ENCODE measurements around the gene UGT2B10.

The UGT2B10 gene

DNA sequence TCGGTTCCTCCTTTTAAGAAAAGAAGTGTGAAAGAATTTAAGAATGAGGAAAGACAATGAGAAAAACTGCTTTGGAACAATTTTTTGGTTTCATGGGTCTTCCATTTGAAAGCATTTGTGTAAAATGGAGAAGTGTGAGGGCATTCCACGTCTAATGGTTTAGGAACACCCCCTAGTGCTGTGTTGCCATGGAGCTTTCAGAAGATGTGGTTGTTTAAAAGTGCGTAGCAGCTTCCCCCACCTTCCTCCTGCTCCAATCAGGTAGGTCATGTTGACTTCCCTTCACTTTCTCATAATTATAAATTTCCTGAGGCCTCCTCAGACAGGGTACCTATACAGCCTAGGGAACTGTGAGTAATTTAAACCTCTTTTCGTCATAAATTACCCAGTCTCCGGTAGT is 50.0 kb downstream of the UGT2B10 start:
- TF ChIP-seq, protein P1, sequence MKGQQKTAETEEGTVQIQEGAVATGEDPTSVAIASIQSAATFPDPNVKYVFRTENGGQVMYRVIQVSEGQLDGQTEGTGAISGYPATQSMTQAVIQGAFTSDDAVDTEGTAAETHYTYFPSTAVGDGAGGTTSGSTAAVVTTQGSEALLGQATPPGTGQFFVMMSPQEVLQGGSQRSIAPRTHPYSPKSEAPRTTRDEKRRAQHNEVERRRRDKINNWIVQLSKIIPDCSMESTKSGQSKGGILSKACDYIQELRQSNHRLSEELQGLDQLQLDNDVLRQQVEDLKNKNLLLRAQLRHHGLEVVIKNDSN (IDR thresholded peaks at IDR 0.05), result no peak
- TF ChIP-seq TCF12 (IDR thresholded peaks at IDR 0.05; ENCODE audit: low read depth) (no peak), TEAD4 (IDR thresholded peaks at IDR 0.05) (no peak), CREB1 (IDR thresholded peaks at IDR 0.05; ENCODE audit: low read depth) (no peak), CEBPB (IDR thresholded peaks at IDR 0.05) (no peak)

DNA sequence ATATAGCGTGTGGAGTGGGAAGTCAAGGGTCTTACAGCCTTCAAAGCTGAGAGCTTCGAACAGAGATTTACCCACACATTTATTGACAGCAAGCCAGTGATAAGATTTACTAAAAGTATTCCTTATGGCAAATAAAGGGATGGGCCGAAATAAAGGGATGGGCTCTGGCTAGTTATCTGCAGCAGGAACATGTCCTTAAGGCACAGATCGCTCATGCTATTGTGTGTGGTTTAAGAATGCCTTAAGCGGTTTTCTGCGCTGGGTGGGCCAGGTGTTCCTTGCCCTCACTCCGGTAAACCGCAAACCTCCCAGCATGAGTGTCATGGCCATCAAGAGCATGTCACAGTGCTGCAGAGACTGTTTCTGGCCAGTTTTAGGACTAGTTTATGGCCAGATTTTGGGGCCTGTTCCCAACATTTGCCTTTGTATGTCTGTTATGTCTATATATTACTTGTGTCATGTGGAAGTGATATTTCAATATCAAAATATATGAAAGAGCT is 53.5 kb downstream of the UGT2B10 start:
- TF ChIP-seq, protein P2, sequence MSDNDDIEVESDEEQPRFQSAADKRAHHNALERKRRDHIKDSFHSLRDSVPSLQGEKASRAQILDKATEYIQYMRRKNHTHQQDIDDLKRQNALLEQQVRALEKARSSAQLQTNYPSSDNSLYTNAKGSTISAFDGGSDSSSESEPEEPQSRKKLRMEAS (IDR thresholded peaks at IDR 0.05), result no peak
- no peak for TF ChIP-seq EGR1 (IDR thresholded peaks at IDR 0.05)

DNA sequence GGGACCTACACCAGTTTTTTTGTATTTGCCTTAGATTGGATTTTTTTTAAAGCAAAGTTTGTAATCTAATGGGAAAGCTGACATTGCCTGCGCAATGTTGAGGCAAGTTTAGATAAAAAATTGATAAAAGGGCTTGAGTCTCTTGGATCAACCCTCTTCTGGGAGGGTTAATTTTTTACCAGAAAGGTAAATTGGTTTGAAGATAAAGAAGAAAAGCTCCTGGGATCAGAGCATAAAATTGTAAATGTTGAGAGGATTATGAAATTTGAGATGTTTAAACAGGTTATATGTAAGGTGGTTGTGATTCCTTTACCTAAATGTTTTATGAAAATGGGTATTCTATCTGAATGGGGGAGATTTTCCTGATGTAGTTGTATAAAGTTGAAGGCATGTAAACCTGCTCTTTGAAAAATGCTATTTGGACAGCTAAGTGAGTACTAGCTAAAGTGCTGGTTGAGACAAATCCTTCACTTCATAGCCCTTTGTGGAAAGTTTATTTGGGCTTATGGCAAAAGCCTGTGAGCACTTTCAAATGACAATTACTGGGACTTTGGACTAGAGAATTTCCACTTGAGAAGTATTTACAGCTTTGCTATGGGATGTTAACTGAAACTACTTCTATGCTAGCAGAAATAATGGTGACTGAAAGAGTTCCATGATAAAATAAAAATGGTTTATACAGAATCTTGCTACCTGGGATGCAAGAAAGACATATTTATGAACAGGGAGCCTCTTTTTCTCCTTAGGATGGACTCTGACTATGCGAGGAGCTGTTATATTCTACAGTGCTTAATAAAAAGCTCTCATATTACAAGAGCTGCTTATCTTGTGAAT is 56.2 kb downstream of the UGT2B10 start:
- no peak for TF ChIP-seq EP300 (IDR thresholded peaks at IDR 0.05; ENCODE audit: borderline replicate concordance)
- TF ChIP-seq FOXM1 (IDR thresholded peaks at IDR 0.05; ENCODE audit: borderline replicate concordance, low read depth), result no peak
- TF ChIP-seq, protein P1 (IDR thresholded peaks at IDR 0.05), result no peak
- no peak for TF ChIP-seq ZBTB7A (IDR thresholded peaks at IDR 0.05; ENCODE audit: low read depth)
- no peak for TF ChIP-seq TAF1 (IDR thresholded peaks at IDR 0.05; ENCODE audit: low read depth)
- no peak for TF ChIP-seq CREB1 (IDR thresholded peaks at IDR 0.05; ENCODE audit: low read depth)
- TF ChIP-seq NFIC (IDR thresholded peaks at IDR 0.05), result no peak

DNA sequence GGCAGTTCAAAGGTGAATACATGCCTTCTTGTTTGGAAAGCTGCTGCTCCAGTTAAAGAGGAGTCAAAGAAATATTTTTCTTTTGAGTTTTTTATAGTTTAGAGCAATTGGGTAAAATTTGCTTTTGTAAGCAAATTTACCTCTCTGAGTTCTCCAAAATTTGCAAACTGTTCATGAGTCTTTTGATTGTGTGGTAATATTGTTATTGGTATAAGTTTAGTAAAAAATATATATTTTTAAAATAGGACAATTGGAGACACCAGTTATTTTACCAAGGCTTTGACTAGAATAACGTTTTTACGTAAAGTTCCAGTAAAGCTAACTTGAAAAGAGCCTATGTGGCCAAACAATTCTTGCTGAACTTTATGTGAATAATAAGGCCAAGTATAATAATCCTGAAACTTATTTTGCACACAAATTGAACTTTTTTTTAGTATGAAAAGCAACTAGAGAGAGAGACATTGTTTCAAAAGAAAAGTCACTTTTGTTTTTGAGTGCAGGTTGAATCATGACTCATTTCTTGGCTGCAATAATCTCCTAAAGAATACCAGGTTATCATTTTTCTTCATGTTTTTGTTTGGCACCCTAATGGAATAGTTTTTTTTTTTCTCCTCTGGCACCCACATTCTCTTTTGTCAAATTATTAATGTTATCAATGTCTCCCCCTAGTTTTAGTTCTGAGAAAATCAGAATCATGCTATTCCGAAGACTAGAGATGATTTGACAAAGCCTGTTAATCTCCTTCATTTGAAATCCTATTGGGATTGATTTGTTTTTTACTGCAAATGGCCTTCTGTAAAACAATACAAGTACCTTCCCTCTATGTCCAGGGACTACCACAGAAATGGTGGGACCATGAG is 57.1 kb downstream of the UGT2B10 start:
- TF ChIP-seq NFIC (IDR thresholded peaks at IDR 0.05) (no peak), RAD21 (IDR thresholded peaks at IDR 0.05; ENCODE audit: low read depth) (no peak), FOXM1 (IDR thresholded peaks at IDR 0.05; ENCODE audit: borderline replicate concordance, low read depth) (no peak), EP300 (IDR thresholded peaks at IDR 0.05; ENCODE audit: borderline replicate concordance) (no peak), YY1 (IDR thresholded peaks at IDR 0.05; ENCODE audit: low read depth) (no peak), CEBPB (IDR thresholded peaks at IDR 0.05) (no peak), TEAD4 (IDR thresholded peaks at IDR 0.05) (no peak), TCF12 (IDR thresholded peaks at IDR 0.05; ENCODE audit: low read depth) (no peak), ZBTB7A (IDR thresholded peaks at IDR 0.05; ENCODE audit: low read depth) (no peak), CREB1 (IDR thresholded peaks at IDR 0.05; ENCODE audit: low read depth) (no peak), EGR1 (IDR thresholded peaks at IDR 0.05) (no peak), TAF1 (IDR thresholded peaks at IDR 0.05; ENCODE audit: low read depth) (no peak)
- TF ChIP-seq, protein P3, sequence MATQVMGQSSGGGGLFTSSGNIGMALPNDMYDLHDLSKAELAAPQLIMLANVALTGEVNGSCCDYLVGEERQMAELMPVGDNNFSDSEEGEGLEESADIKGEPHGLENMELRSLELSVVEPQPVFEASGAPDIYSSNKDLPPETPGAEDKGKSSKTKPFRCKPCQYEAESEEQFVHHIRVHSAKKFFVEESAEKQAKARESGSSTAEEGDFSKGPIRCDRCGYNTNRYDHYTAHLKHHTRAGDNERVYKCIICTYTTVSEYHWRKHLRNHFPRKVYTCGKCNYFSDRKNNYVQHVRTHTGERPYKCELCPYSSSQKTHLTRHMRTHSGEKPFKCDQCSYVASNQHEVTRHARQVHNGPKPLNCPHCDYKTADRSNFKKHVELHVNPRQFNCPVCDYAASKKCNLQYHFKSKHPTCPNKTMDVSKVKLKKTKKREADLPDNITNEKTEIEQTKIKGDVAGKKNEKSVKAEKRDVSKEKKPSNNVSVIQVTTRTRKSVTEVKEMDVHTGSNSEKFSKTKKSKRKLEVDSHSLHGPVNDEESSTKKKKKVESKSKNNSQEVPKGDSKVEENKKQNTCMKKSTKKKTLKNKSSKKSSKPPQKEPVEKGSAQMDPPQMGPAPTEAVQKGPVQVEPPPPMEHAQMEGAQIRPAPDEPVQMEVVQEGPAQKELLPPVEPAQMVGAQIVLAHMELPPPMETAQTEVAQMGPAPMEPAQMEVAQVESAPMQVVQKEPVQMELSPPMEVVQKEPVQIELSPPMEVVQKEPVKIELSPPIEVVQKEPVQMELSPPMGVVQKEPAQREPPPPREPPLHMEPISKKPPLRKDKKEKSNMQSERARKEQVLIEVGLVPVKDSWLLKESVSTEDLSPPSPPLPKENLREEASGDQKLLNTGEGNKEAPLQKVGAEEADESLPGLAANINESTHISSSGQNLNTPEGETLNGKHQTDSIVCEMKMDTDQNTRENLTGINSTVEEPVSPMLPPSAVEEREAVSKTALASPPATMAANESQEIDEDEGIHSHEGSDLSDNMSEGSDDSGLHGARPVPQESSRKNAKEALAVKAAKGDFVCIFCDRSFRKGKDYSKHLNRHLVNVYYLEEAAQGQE (IDR thresholded peaks at IDR 0.05; ENCODE audit: low read depth), result no peak
- TF ChIP-seq, protein P2 (IDR thresholded peaks at IDR 0.05), result no peak
- TF ChIP-seq, protein P1 (IDR thresholded peaks at IDR 0.05), result no peak

DNA sequence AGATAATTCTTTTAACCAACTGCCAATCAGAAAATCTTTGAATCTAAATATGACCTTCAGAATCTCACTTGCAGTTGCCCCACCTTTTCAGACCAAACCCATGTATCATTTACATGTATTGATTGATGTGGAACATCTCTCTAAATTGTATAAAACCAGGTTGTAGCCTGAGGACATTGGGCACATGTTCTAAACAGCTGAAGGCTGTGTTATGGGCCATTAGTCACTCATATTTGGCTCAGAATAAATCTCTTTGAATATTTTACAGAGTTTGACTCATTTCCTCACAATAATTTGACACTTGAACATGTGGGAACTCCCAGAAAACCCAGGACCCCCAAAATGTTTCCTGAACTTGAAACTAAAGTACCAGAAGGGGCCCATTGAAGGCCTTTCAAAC is 58.7 kb downstream of the UGT2B10 start:
- TF ChIP-seq, protein P2 (IDR thresholded peaks at IDR 0.05), result no peak
- TF ChIP-seq CEBPB (IDR thresholded peaks at IDR 0.05) (no peak), CREB1 (IDR thresholded peaks at IDR 0.05; ENCODE audit: low read depth) (no peak), TAF1 (IDR thresholded peaks at IDR 0.05; ENCODE audit: low read depth) (no peak), TEAD4 (IDR thresholded peaks at IDR 0.05) (no peak), RAD21 (IDR thresholded peaks at IDR 0.05; ENCODE audit: low read depth) (no peak), FOXM1 (IDR thresholded peaks at IDR 0.05; ENCODE audit: borderline replicate concordance, low read depth) (no peak), EP300 (IDR thresholded peaks at IDR 0.05; ENCODE audit: borderline replicate concordance) (no peak), ZBTB7A (IDR thresholded peaks at IDR 0.05; ENCODE audit: low read depth) (no peak), TCF12 (IDR thresholded peaks at IDR 0.05; ENCODE audit: low read depth) (no peak), NFIC (IDR thresholded peaks at IDR 0.05) (no peak), EGR1 (IDR thresholded peaks at IDR 0.05) (no peak)
- TF ChIP-seq, protein P1 (IDR thresholded peaks at IDR 0.05), result no peak

DNA sequence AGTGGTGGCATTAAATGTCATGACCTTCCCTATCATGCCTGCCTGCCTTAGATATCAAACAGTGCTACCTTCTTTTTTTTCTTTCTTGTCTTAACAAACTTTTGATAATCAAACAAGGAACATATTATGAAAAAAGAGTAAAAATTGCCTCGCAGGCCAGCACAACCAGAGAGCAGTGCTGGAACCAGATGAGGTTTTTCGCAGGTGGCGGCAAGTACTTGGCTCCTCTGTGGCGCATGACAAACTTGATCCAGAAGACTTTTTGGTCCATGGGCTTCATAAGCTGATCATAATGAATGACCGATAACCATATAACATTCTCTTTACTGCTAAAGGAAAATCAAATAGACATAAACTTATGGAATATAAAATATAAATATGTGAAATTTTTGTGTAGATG is 61.8 kb downstream of the UGT2B10 start:
- TF ChIP-seq CEBPB (IDR thresholded peaks at IDR 0.05) (no peak), RAD21 (IDR thresholded peaks at IDR 0.05; ENCODE audit: low read depth) (no peak), TAF1 (IDR thresholded peaks at IDR 0.05; ENCODE audit: low read depth) (no peak), YY1 (IDR thresholded peaks at IDR 0.05; ENCODE audit: low read depth) (no peak), ZBTB7A (IDR thresholded peaks at IDR 0.05; ENCODE audit: low read depth) (no peak), TCF12 (IDR thresholded peaks at IDR 0.05; ENCODE audit: low read depth) (no peak), CREB1 (IDR thresholded peaks at IDR 0.05; ENCODE audit: low read depth) (no peak), NFIC (IDR thresholded peaks at IDR 0.05) (no peak), FOXM1 (IDR thresholded peaks at IDR 0.05; ENCODE audit: borderline replicate concordance, low read depth) (no peak), EP300 (IDR thresholded peaks at IDR 0.05; ENCODE audit: borderline replicate concordance) (no peak), TEAD4 (IDR thresholded peaks at IDR 0.05) (no peak), EGR1 (IDR thresholded peaks at IDR 0.05) (no peak)
- TF ChIP-seq, protein P1 (IDR thresholded peaks at IDR 0.05), result no peak
- TF ChIP-seq, protein P2 (IDR thresholded peaks at IDR 0.05), result no peak
- TF ChIP-seq, protein P3 (IDR thresholded peaks at IDR 0.05; ENCODE audit: low read depth), result no peak
